Breast epithelium (tissue), 3 donors: ENCODE results near the gene GNG12.

Experiments
- CTCF ChIP-seq, 3 donors: fragments of 450-650 bp; IDR thresholded peaks; one replicate each; pipeline ENCODE4 v1.5.1; 2016 to 2017; ENCODE audit warnings: antibody characterized with exemption in 3 of 3, mild to moderate bottlenecking in 3 of 3, moderate library complexity in 3 of 3
- POLR2A ChIP-seq: fragments of 450-650 bp; IDR thresholded peaks from one replicate; pipeline ENCODE4 v1.6.1; 2016; ENCODE audit warnings: antibody characterized with exemption, mild to moderate bottlenecking, moderate library complexity
- POLR2AphosphoS5 ChIP-seq, 3 donors: sonication (generic); formaldehyde crosslinking; IDR thresholded peaks; one replicate each; pipeline ENCODE4 v1.6.1; 2017; ENCODE audit warnings: antibody characterized with exemption in 3 of 3

DNA sequence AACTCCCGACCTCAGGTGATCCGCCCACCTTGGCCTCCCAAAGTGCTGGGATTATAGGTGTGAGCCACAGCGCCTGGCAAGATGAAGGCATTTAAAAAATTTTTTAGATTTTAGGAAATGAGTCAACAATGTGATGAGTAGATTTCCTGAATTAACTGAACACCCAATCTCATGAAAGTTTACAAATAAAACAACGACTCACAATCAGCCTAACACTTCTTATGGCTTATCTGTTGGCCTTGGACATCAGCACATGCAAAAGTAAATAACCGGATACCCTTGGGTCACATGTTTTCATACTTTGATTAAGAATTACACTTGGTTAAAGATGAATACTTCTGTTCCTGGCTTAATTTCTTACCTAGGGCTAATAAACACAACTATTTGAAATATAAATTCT lies 3.0 kb downstream of the GNG12 start:
- TF ChIP-seq CTCF (IDR thresholded peaks at IDR 0.05): no peak
- no peak for TF ChIP-seq POLR2AphosphoS5 (IDR thresholded peaks at IDR 0.05)
- no peak for TF ChIP-seq POLR2A
